CD4-positive, alpha-beta T cell treated with Interferon gamma for 1 hour (primary cell): ENCODE results near the gene ITPKA.
A peak's percentile ranks its signal among the peaks of the same experiment; 100 is the strongest.
"Not testable (repeated sequence)": the region's sequence is repeated elsewhere in the genome, so short reads cannot be mapped to it uniquely, and the experiment has no call there.

ENCODE experiments used
- DNase-seq: peaks from one replicate; pipeline ENCODE4 v3.0.0-alpha.2; 2020

Gene ITPKA

GRCh38 chr15:41493205-41493901, at the start of gene ITPKA:
Gene ITPKA, plus strand, starts transcription at chr15:41493874. Its CDS starts 54 bp downstream, at chr15:41493928.
- DNase-seq = peak; percentile 74

- no peak for DNase-seq
Observed at GRCh38 chr15:41445399-41445798, 48.3 kb upstream of the ITPKA start.

- DNase-seq = no peak
Observed at GRCh38 chr15:41462084-41462795, 31.4 kb upstream of the ITPKA start.

- no peak for DNase-seq
Observed at GRCh38 chr15:41464889-41465580, 28.6 kb upstream of the ITPKA start.

- no peak for DNase-seq
Observed at GRCh38 chr15:41465822-41466421, 27.8 kb upstream of the ITPKA start.

- DNase-seq = no peak
Observed at GRCh38 chr15:41466711-41467110, 27.0 kb upstream of the ITPKA start.

GRCh38 chr15:41469644-41470043, 24.0 kb upstream of the ITPKA start:
- DNase-seq = not testable (repeated sequence)

GRCh38 chr15:41473418-41473817, 20.3 kb upstream of the ITPKA start:
- DNase-seq = no peak

GRCh38 chr15:41474436-41474835, 19.2 kb upstream of the ITPKA start:
- DNase-seq = no peak

- no peak for DNase-seq
Observed at GRCh38 chr15:41474941-41475340, 18.7 kb upstream of the ITPKA start.

- DNase-seq = no peak
Observed at GRCh38 chr15:41476416-41477048, 17.1 kb upstream of the ITPKA start.

- DNase-seq = no peak
Observed at GRCh38 chr15:41480396-41481140, 13.1 kb upstream of the ITPKA start.

- DNase-seq = no peak
Observed at GRCh38 chr15:41482110-41482877, 11.4 kb upstream of the ITPKA start.

GRCh38 chr15:41483115-41483514, 10.6 kb upstream of the ITPKA start:
- DNase-seq = peak; percentile 23

GRCh38 chr15:41483519-41483918, 10.2 kb upstream of the ITPKA start:
- no peak for DNase-seq

- no peak for DNase-seq
Observed at GRCh38 chr15:41484937-41485625, 8.6 kb upstream of the ITPKA start.

- DNase-seq = no peak
Observed at GRCh38 chr15:41486286-41486685, 7.4 kb upstream of the ITPKA start.

GRCh38 chr15:41487381-41487780, 6.3 kb upstream of the ITPKA start:
- DNase-seq = no peak

- DNase-seq = no peak
Observed at GRCh38 chr15:41487802-41488201, 5.9 kb upstream of the ITPKA start.

- DNase-seq = no peak
Observed at GRCh38 chr15:41489641-41490040, 4.0 kb upstream of the ITPKA start.

GRCh38 chr15:41490355-41490754, 3.3 kb upstream of the ITPKA start:
- DNase-seq = no peak
